PC-3 (cell line): ENCODE data around the gene ZNF138.

Experiments
- EZH2 ChIP-seq: fragments of 300-600 bp; sonication (generic); IDR thresholded peaks from one replicate; pipeline ENCODE4 v1.6.1; 2017; ENCODE audit warnings: antibody characterized with exemption, mild to moderate bottlenecking, low read length; ENCODE audit not compliant: unreplicated experiment
- EZH2phosphoT487 ChIP-seq: fragments of 300-600 bp; sonication (generic); IDR thresholded peaks from 2 replicates; pipeline ENCODE4 v1.6.1; 2018; ENCODE audit warnings: mild to moderate bottlenecking, antibody characterized with exemption, low read length, borderline replicate concordance
- TF ChIP-seq, protein P1 (sequence below): fragments of 300-600 bp; sonication (generic); conservative IDR thresholded peaks from 2 replicates; pipeline ENCODE4 v1.5.1; 2017; ENCODE audit warnings: antibody characterized with exemption, low read depth, mild to moderate bottlenecking, low read length

DNA sequence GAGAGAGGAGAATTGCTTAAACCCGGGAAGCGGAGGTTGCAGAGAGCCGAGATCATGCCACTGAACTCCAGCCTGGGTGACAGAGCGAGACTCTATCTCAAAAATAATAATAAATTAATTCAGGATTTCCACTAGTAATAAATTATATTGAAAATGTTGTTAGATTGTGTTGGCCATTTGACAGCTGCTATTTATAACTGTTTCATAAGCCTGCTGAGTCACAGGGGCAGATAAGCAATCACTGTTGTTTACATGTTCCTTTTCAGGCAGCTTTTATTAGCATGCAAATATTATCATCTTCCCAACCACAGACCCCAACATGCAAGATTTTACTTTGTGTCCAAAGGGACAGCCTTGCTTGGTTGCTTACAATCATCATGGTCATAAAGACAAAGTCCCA is 49.5 kb upstream of the ZNF138 start:
- TF ChIP-seq, protein P1, sequence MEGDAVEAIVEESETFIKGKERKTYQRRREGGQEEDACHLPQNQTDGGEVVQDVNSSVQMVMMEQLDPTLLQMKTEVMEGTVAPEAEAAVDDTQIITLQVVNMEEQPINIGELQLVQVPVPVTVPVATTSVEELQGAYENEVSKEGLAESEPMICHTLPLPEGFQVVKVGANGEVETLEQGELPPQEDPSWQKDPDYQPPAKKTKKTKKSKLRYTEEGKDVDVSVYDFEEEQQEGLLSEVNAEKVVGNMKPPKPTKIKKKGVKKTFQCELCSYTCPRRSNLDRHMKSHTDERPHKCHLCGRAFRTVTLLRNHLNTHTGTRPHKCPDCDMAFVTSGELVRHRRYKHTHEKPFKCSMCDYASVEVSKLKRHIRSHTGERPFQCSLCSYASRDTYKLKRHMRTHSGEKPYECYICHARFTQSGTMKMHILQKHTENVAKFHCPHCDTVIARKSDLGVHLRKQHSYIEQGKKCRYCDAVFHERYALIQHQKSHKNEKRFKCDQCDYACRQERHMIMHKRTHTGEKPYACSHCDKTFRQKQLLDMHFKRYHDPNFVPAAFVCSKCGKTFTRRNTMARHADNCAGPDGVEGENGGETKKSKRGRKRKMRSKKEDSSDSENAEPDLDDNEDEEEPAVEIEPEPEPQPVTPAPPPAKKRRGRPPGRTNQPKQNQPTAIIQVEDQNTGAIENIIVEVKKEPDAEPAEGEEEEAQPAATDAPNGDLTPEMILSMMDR: no peak
- no peak for TF ChIP-seq EZH2
- no peak for TF ChIP-seq EZH2phosphoT487
